ENCODE data around the gene RNF6.
A peak's percentile ranks its signal among the peaks of the same experiment; 100 is the strongest.

Gene RNF6

DNA sequence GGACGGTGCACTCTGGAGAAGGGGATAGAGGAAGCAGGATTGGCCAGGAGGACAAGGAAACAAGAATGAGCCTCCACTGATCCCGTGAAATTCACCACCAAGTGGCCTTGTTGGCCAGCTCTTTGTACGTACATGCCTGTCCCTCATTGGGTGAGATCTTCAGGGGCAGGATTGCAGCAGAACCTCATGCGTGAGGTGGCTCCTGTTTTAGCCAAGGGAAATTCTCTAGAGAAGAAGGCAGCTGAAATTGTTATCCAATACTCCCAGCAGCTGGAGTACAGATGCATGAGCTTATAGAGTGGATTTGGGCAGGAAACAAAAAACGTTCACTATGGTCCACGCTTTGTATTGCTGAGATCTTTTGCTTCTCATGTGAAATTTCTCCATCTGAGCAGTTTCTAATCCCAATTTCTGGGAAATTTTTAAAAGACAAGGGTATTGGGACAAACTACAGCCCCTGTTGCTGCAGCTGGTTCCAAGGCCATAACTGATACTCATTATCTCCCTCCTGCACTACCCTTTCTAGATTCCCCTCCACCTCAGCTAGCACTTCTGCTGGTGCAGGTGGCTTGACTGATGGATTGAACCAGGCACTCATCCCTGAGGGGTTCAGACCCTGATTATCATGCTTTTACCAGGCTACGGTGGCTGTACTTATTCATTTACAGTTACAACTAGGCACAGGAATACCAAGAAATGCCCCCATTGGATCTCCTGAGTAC is 3.9 kb upstream of the RNF6 start:
- DNase-seq (ENCODE audit: low read depth): no peak

- DNase-seq (ENCODE audit: low read depth): no peak
Measured at GRCh38 chr13:26222520-26223046, 469 bp upstream of the RNF6 start.

DNA sequence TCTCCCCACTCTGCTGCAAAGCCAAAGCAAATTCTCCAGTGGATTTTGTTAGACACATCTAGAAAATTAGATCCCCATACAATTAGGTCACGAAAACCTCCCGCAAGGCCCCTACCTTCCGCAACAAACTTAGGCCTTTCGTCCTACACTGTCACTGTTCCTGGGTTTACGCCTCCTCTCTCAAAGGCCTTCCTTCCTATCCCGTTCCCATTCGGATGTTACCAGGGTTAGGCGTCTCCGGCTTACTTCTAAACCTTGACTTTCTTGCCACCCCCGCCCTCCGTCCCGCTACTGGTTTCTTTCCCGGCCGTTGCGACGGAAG is 754 bp downstream of the RNF6 start:
- no peak for DNase-seq (ENCODE audit: low read depth)

DNA sequence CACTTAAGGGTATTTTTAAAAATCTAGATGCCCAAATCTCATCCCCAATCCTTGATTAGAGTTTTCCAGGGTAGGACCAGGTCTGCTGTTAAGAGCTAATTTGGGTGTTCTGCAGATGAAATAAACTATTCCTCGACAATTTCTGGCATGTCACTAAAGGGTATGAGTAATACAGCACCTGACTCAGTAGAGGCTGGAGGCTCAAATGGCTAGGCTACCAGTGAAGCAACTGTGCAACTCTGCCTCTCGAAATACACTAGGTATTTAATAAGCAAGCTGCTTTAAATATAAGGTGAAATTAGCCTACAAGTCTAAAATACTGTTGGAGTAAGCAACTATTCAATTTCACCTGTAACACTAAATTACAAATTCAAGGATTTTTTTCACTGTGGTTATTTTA is 1.5 kb downstream of the RNF6 start:
- no peak for DNase-seq (ENCODE audit: low read depth)

DNA sequence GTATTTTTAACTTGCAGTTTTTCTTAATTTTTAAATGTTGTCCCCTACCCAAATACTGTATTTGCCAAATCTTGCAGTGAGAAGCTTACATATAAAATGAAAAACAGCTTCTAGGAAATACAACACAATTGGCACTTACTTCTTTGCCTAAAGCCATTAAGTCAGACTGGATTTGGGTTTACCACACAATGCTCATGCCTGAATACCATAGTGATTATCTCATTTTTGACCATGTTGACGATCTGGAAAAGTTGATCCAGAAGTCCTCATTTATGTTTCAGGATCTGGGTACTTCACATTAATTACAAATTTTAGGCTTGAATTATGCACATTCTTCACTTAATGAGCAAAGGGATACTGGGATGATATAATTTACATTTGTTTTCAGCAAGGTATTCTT is 2.4 kb downstream of the RNF6 start:
- no peak for DNase-seq (ENCODE audit: low read depth)

DNA sequence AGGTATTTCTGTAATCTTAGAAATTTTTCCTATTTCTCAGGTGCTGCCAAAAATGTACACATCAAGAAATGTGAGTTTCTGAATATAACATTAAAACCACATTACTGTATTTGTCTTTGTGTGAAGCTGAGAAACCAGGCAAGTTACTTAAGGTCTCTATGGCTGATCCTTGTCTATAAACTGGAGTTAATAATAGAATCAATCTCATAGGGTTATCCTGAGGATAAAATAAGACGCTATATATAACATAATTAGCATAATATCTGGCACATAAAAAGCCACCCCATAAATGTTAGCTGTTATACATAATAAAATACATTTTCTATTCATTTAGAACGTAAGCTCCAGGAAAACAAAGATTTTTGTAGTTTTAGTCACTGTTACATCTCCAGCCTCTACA is 6.1 kb downstream of the RNF6 start:
- no peak for DNase-seq (ENCODE audit: low read depth)

DNA sequence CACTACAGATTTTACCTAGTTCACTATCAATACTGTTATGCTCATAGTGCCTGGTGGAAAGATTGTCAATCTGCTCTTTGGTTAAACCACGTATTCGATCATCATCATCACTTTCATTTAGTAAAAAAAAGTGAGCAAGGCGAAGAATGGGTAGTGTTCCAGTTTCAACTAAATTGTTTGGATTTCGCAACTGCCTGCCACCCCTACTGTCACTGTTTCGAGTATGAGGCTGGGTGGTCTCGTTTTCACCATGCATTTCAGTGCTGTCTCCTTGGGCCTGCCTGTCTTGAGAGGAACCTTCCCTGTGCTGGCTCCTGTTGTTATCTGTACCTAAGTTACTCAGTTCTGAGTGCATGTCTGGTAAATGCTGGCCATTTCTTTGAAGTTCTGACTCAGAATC is 8.1 kb downstream of the RNF6 start:
- no peak for DNase-seq (ENCODE audit: low read depth)

- DNase-seq (ENCODE audit: low read depth): no peak
Measured at GRCh38 chr13:26213345-26213744, 8.8 kb downstream of the RNF6 start.

- no peak for DNase-seq (ENCODE audit: low read depth)
Measured at GRCh38 chr13:26208287-26208686, 13.8 kb downstream of the RNF6 start.

DNA sequence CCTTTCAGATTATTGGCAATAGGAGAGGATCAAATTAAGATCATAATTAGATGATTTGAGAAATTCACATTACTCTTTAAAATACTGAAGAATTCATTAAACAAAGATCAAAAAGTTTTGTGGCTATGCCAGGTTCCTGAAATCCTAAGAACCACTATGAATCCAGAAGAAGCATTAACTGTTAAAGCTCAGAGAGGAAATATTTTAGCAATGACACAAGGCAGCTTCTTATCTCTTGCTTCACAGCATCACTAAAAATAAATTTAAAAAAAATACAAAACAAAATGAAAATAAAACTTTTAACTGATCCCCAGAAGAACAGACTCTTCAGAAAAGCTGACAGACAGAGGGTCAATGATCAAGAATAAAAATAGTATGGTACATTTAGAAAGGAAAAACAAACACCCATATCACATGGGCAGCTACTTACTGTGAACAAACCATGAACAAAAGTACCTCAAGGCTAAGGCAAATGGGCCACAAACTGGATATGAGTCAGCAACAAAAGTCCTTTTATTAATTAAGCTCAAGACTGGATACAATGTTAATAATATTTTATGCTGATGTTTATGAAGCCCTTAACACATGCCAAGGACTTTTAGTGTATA is 19.6 kb downstream of the RNF6 start:
- no peak for DNase-seq (ENCODE audit: low read depth)

GRCh38 chr13:26200811-26201210 is 21.3 kb downstream of the RNF6 start:
- DNase-seq (ENCODE audit: low read depth): no peak

DNA sequence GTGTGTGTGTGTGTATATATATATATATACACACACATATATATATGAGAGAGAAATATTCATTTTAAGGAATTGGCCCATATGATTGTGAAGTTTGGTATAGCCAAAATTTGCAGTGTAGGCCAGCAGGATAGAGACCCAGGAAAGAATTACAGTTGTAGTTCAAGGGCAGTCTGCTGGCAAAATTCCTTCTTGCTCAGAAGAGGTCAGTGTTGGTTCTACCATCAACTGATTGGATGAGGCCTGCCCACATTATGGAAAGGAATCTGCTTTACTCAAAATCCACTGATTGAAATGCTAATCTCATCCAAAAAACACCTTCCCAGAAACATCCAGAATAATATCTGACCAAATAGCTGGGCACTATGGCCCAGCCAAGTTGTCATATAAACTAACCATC is 24.0 kb downstream of the RNF6 start:
- no peak for DNase-seq (ENCODE audit: low read depth)

DNA sequence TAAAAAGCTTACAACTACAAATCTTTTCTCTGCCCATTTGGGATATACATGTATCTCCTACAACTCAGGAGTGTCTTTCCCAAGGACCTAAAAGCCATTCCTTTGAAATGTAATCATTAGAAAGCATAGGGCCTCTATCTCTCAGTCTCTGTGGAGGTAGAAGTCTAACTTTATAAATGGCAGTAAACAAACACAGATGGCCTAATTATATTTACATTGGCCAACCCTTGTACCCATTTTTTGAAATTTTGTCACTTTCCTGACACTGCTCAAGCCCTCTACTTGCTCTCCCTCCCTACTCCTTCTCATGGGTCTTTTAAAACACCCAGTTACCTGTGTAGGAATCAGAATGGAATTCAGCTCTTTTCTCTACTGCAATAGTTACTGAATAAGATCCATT is 24.8 kb downstream of the RNF6 start:
- DNase-seq (ENCODE audit: low read depth): no peak

- DNase-seq (ENCODE audit: low read depth): no peak
Measured at GRCh38 chr13:26186995-26187394, 35.1 kb downstream of the RNF6 start.

DNA sequence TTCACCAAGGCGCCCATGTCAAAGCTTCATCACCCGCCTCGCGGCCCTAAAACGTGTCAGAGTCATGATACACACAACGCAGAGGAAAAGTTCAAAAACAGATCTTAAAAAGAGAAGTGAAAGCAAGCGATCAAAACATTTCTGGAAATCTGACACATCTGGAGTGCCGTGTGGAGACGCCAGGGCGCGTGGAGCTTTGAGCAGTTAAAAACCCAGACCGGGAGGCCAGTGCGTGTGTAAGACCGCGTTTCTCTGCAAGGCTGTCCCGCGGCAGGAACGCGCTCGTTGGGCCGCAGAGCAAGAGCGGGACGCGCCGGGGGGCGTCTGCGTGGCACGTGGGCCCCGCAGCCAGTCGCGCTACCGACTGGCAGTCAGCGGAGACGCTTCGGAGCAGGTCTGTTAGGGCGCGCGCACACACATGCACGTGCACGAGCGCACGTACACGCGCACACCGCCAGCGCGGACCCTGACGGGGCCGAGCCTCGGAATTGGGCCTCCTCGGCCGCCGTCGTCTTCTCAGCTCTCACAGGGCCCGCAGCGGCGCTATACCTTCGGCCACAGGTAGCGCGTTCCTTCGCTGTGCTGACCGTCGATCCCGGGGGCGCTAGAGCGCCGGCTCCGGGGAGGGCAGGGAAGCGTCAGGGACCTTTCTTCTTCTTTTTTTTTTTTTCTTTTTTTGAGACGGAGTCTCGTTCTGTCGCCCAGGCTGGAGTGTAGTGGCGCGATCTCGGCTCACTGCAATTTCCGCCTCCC is 35.8 kb downstream of the RNF6 start:
- peak; percentile 72 for DNase-seq (ENCODE audit: low read depth)

- no peak for DNase-seq (ENCODE audit: low read depth)
Measured at GRCh38 chr13:26185720-26186117, 36.4 kb downstream of the RNF6 start.

DNA sequence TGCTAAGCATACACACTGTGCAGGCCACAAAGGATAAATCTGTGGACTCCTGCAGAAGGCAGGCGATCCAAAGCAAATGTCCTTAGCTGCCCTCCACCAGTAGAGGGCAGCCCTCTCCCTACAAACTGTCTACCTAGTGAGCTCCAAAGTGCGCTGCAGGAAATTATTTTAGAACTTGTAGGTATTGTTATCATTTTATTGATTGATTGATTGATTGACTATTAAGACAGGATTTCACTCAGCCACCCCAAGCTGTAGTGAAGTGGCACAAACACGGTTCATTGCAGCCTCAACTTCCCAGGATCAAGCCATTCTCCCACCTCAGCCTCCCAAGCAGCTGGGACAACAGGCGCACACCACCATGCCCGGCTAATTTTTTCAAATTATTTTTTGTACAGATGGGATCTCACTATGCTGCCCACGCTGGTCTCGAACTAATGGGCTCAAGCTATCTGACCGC is 37.3 kb downstream of the RNF6 start:
- peak; percentile 40 for DNase-seq (ENCODE audit: low read depth)

- DNase-seq (ENCODE audit: low read depth): no peak
Measured at GRCh38 chr13:26183416-26183815, 38.7 kb downstream of the RNF6 start.

DNA sequence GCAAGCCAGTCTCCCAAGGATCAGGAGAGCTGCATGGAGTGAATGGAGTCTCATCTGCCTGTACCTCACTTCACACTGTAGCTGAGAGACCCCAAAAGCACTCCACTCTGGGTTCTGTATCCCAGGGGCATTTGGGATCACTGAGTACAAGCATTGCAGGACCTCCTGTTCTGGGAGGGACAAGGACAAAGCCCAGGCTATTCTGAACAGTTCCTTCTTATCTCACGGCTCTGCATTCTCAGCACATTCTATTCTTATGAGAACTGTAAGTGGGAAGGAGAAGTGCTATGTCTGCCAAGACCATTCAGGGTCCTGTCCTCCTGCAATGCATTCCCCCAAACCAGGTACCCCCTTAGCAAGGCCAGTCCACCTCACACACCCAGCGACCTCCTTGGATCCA is 42.8 kb downstream of the RNF6 start:
- DNase-seq (ENCODE audit: low read depth): no peak

DNA sequence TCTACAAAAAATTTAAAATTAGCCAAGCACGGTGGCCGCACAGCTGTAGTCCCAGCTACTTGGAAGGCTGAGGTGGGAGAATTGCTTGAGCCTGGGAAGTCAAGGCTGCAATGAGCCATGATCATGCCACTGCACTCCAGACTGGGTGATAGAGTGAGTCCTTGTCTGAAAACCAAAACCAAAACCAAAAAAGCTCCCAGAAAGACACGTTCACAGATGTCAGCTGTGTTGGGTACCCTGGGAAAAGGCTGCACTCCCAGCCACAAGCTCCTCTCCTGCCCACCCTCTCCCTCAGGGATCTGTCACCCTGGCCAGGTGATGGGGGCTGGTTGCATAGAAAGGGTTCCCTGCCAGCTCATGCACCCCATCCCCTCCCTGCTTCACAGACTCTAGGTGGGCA is 53.3 kb downstream of the RNF6 start:
- no peak for DNase-seq (ENCODE audit: low read depth)

GRCh38 chr13:26168237-26168814 is 53.8 kb downstream of the RNF6 start:
- DNase-seq (ENCODE audit: low read depth): peak; percentile 3

GRCh38 chr13:26163812-26164211 is 58.3 kb downstream of the RNF6 start:
- no peak for DNase-seq (ENCODE audit: low read depth)
